Large intestine (tissue), 3 donors: ENCODE data around the gene FMNL3. TPM values are rescaled to one million over a fixed set of nuclear protein-coding genes. Genes with fewer than 3 reads are reported as not detected.
"Not testable (repeated sequence)": the region's sequence is repeated elsewhere in the genome, so short reads cannot be mapped to it uniquely, and the experiment has no call there.

Experiments used
- DNase-seq, 2 donors: peaks; one replicate each; pipeline versions ENCODE4 v3.0.0 to v3.0.0-alpha.2; 2013
- H3K27ac ChIP-seq: one replicate; pipeline ENCODE4 v1.5.1; 2013; ENCODE audit warnings: low read length
- H3K27me3 ChIP-seq: 2 replicates; pipeline ENCODE4 v1.6.1; 2013; ENCODE audit warnings: low read length; ENCODE audit not compliant: control insufficient read depth, insufficient read depth
- H3K36me3 ChIP-seq: 2 replicates; pipeline ENCODE4 v1.6.1; 2013; ENCODE audit warnings: low read length; ENCODE audit not compliant: control insufficient read depth, insufficient read depth
- H3K4me1 ChIP-seq: one replicate; pipeline ENCODE4 v1.6.1; 2013; ENCODE audit warnings: low read length; ENCODE audit not compliant: control insufficient read depth, insufficient read depth
- H3K4me3 ChIP-seq: one replicate; pipeline ENCODE4 v1.5.1; 2013; ENCODE audit warnings: low read length
- H3K9me3 ChIP-seq: one replicate; pipeline ENCODE4 v1.6.1; 2013; ENCODE audit warnings: mild to moderate bottlenecking, low read depth, low read length, moderate library complexity; ENCODE audit not compliant: control insufficient read depth
- WGBS: methylation state at CpG from one replicate; pipeline ENCODE4 v1.1.5; 2013; ENCODE audit warnings: low lambda C conversion rate; ENCODE audit not compliant: insufficient coverage; 5-methylcytosine and 5-hydroxymethylcytosine counted together
- polyA plus RNA-seq: library from polyadenylated mRNA; unstranded; fragments of 120-200 nt; gene quantifications from one replicate; pipeline ENCODE4 v1.2.1, GENCODE V29; 2013

FMNL3 gene
- polyA plus RNA-seq, 1 donor: 10.2 TPM

DNA sequence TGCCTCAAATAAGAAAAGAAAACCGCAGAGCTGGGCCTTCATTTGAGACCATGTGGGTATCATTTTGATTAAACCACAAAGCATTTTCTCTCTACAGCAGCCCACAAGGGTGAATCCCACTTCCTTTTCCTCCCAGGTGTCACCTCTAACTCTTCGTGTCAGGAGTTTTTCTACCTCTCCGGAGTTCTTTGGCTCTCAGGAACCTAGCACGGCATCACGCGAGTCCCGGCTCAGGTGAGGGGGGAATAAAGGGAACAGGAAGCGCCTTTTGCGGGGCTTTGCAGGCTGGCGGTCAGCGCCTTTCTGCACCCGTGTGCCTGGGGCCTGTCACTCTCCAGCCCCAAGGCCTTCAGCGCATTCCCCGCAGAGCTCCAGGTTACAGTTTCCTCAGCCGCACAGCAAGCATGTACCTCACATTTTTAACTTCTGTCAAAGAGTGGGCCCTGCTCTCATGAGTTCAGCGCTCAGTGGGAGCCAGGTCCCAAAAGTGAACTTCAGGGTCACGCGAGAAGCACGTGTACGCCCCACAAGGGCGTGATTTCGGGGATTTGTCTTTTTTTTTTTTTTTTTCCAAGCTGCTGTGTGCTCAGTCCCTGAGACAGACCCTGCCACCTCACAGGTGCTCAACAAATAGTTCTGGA, 84.6 kb downstream of the FMNL3 start:
- H3K4me3 ChIP-seq: peak overlapping the region; percentile 48
- peak in 1 of 2 donors; percentile 74 for DNase-seq
- H3K27me3 ChIP-seq: peaks cover 9% of the 10 kb centered on the region
- 0% methylated on average over 1 of the region's 22 CpGs for WGBS
- peaks cover 14% of the 10 kb centered on the region for H3K4me1 ChIP-seq
- H3K36me3 ChIP-seq: no peaks in the 10 kb centered on the region
- H3K27ac ChIP-seq: peak overlapping the region; percentile 71
- H3K9me3 ChIP-seq: no peaks in the 10 kb centered on the region

DNA sequence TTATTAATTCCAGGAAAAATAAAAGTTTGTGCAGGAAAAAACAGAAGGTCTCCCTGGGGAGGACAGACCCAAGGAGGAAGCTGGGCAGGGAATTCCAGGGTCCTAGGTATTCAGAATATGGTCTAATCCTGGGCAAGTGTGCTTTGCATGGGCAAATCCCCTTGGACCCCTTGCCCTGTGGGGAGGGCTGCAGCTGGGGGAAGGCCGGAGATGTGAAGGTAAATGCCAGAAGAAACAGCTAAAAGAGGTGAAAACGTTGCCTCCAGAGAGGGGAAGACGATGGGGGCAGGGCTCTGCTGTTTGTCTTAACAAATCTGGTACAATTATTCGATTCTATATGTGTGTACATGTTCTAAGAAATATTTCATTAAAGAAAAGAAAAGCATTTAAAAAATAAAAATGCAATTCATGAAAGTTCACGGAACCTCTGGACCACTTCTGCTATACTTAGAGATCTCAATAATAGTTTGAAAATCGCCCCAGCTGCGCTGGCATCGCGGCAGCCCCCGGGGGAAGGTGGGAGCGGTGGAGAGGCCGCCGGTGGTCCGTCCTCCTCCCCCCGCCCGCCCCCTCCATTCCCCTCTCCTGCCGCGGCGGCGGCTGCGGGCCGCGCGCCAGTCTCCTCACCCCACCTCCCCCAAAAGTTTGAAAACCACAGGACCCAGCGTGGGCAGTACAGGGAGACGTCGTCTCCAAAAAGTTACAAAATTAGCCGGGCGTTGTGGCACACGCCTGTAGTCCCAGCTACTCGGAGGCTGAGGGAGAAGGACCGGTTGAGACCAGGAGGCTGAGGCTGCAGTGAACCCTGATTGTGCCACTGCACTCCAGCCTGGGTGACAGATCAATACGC, 85.3 kb downstream of the FMNL3 start:
- peak overlapping the region; percentile 48 for H3K4me3 ChIP-seq
- H3K9me3 ChIP-seq: no peaks in the 10 kb centered on the region
- H3K27me3 ChIP-seq: peaks cover 14% of the 10 kb centered on the region
- no peaks in the 10 kb centered on the region for H3K36me3 ChIP-seq
- no peak for DNase-seq
- peaks cover 14% of the 10 kb centered on the region for H3K4me1 ChIP-seq
- WGBS: 40% methylated on average over 4 of the region's 33 CpGs
- peak overlapping the region; percentile 71 for H3K27ac ChIP-seq

DNA sequence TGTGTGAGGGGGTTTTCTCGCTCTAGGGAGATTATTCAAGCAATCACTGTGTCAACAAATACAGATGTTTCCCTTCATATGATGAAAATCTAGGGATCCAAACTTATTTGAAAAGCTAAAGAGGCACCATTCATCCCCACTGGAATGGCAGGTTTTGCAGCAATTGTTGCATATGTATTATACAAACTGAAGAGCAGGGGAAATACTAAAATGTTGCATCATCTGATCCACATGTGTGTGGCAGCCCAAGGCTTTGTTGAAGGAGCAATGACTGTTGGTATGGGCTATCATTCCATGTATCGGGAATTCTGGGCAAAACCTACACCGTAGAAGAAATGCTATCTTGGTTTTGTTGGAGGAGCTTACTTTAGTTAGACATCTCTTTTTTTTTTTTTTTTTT, 87.9 kb downstream of the FMNL3 start:
- Histone ChIP-seq H3K27ac (no peak overlapping the region), H3K4me3 (no peak overlapping the region), H3K9me3 (no peaks in the 10 kb centered on the region), H3K27me3 (peaks cover 14% of the 10 kb centered on the region), H3K36me3 (no peaks in the 10 kb centered on the region), H3K4me1 (peaks cover 14% of the 10 kb centered on the region)
- DNase-seq: no peak
- no CpG with 5 or more reads among the region's 3 CpGs for WGBS

DNA sequence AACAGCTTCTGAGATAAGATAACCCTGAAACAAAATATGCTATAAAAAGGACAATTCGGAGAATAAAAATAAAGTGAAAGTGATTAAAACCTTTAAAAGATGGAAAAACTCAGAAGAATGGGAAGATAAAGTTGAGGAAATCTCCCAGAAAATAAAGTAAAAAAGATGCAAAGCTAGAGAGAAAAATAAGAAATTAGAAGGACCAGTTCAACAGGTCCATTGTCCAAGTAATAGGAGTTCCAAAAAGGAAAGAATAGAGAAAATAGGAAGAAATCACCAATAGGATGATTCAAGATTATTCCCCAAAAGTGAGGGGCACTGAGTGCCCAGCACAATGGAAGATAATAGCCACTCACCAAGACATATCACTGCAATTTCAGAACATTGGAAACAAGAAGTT, 88.6 kb downstream of the FMNL3 start:
- Histone ChIP-seq H3K9me3 (no peaks in the 10 kb centered on the region), H3K36me3 (no peaks in the 10 kb centered on the region), H3K4me1 (peaks cover 14% of the 10 kb centered on the region), H3K4me3 (no peak overlapping the region), H3K27ac (no peak overlapping the region), H3K27me3 (peaks cover 14% of the 10 kb centered on the region)
- 36% methylated on average over 1 of the region's 1 CpG for WGBS
- no peak for DNase-seq

DNA sequence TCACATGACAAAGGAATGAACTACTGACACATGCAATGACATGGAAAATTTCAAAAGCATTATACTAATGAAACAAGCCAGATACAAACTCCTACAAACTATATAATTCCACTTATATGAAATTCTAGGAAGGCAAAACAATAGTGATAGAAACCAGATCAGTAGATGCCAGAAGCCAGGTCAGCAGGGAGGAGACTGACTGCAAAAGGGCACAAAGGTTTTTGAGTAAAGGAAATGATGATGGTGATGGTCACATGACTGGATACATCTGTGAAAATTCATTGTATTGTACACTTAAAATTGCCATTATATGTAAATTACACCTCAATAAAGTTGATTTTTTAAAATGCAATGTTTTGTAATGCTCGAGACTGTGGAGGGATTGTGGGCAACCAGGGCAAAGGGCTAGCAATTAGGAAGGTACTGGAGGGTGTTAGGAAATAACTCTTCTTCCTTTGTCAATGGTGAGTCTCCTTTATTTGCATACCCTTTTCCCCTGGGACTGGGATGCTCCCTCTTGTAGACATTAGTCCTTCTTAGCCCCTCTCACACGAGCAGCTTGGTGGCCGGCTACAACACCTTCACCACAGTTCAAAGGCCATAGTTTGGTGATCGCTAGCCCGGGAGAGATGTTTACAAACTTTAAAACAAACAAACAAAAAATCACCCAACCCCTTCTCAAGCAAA, 90.5 kb downstream of the FMNL3 start:
- Histone ChIP-seq H3K4me1 (peaks cover 2% of the 10 kb centered on the region), H3K27ac (no peak overlapping the region), H3K36me3 (no peaks in the 10 kb centered on the region), H3K27me3 (peaks cover 14% of the 10 kb centered on the region), H3K4me3 (no peak overlapping the region), H3K9me3 (no peaks in the 10 kb centered on the region)
- no peak for DNase-seq
- WGBS: no CpG with 5 or more reads among the region's 5 CpGs

DNA sequence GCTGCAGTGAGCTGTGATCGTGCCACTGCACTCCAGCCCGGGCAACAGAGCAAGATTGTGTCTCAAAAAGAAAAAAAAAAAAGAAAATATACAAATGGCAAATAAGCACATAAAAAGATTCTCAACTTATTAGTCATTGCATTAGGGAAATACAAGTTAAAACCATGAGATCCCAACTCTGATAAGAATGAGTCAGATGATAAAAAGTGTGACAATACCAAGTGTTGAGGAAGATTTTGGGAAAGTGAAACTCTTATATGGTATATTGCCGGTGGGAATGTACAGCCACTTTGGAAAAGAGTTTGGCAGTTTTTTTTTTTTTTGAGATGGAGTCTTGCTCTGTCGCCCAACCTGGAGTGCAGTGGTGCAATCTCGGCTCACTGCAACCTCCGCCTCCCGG, 91.5 kb downstream of the FMNL3 start:
- DNase-seq: no peak
- WGBS: no CpG with 5 or more reads among the region's 7 CpGs
- Histone ChIP-seq H3K4me1 (no peaks in the 10 kb centered on the region), H3K9me3 (peaks cover 9% of the 10 kb centered on the region), H3K27ac (no peak overlapping the region), H3K27me3 (peaks cover 14% of the 10 kb centered on the region), H3K4me3 (no peak overlapping the region), H3K36me3 (no peaks in the 10 kb centered on the region)

DNA sequence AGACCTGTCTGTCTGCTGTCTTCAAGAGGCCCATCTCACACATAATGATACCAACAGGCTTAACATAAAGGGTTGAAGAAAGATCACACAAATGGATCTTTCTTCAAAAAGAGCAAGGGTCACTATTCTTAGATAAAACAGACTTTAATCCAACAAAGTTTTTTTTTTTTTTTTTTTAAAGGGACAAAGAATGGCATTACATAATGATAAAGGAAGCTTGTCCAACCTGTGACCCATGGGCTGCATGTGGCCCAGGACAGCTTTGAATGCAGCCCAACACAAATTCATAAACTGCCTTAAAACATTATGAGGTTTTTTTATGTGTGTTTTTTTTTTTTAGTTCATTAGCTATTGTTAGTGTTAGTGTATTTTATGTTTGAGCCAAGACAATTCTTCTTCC, 95.0 kb downstream of the FMNL3 start:
- Histone ChIP-seq H3K27ac (no peak overlapping the region), H3K4me1 (no peaks in the 10 kb centered on the region), H3K36me3 (no peaks in the 10 kb centered on the region), H3K9me3 (peaks cover 18% of the 10 kb centered on the region), H3K4me3 (no peak overlapping the region), H3K27me3 (peaks cover 2% of the 10 kb centered on the region)
- no peak for DNase-seq

DNA sequence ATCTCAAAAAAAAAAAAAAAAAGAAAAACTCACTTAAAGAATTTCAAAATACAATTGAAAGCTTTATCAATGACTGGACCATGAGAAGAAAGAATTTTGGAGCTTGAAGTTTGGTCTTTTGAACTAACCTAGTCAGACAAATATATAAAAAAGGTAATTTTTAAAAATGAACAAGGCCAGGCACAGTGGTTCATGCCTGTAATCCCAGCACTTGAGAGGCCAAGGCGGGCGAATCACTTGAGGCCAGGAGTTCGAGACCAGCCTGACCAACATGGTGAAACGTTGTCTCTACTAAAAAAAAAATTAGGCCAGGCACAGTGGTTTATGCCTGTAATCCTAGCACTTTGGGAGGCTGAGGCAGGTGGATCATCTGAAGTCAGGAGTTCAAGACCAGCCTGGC, 96.4 kb downstream of the FMNL3 start:
- H3K9me3 ChIP-seq: peaks cover 18% of the 10 kb centered on the region
- not testable (repeated sequence) for H3K27ac ChIP-seq, H3K36me3 ChIP-seq, DNase-seq, H3K4me1 ChIP-seq, H3K4me3 ChIP-seq, H3K27me3 ChIP-seq
- WGBS: no CpG with 5 or more reads among the region's 4 CpGs

DNA sequence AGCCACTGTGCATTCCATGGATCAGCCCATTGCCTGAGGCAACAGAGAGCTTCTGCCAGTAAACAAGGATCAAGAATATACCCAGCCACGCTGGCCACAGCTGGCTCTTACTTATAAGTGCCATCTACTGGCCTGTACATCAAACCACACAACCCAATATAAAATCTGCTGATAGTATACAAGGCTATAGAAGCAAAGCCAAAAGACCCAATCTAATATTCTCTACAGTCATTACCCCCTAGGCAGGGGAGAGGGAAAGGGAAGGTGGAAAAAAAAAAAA, 97.4 kb downstream of the FMNL3 start:
- Histone ChIP-seq H3K27ac (no peak overlapping the region), H3K9me3 (peaks cover 18% of the 10 kb centered on the region), H3K36me3 (no peaks in the 10 kb centered on the region), H3K4me3 (no peak overlapping the region), H3K4me1 (no peaks in the 10 kb centered on the region), H3K27me3 (no peaks in the 10 kb centered on the region)
- DNase-seq: no peak
- WGBS: no CpG with 5 or more reads among the region's 1 CpG

DNA sequence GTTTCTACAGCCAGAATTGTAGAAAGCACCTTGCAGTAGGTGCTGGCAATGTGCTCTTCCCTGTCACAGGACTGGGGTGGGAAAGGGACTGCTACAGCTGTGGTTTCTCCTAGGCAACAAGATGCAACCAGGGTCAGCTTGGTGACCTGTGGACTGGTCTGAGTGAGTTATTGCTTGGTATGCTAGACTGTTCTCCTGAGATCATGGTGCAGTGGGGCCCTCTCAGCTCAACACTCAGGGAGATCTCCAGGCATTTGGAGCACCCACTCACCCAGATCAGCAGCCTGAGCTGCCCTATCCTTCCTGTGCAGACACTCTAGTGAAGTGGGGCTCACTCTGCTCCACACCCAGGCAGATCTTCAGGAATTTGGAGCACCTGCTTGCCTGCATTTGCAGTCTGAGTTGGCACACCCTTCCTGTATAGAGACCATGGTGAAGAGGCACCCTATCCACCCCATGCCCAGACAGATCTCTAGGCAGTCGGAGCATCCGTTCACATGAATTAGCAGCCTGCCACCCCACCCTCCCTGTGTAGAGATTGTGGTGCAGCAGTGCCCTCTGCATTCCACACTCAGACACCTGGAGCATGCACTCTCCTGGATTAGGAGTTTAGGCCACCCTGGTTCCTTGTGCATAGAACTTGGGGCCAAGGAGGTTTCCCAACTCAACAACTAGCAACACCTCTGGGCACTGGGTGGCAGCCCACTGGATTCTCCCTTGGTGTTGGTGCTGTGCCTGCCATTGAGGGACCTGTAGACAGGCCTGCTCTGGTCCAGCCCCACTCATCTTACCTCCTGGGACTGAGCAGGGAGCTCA, 97.9 kb downstream of the FMNL3 start:
- no peaks in the 10 kb centered on the region for H3K36me3 ChIP-seq
- no peak overlapping the region for H3K4me3 ChIP-seq
- no CpG with 5 or more reads among the region's 2 CpGs for WGBS
- no peaks in the 10 kb centered on the region for H3K27me3 ChIP-seq
- H3K9me3 ChIP-seq: peaks cover 18% of the 10 kb centered on the region
- no peaks in the 10 kb centered on the region for H3K4me1 ChIP-seq
- no peak overlapping the region for H3K27ac ChIP-seq
- peak; percentile 21 to 55 for DNase-seq
